GM19397 (cell line): ENCODE measurements around the gene KLC3.

ENCODE experiments used
- ATAC-seq: cut with Tn5 transposase; IDR thresholded peaks from one replicate; pipeline ENCODE4 v1.9.1; 2021; ENCODE audit warnings: mild to moderate bottlenecking, moderate library complexity; ENCODE audit not compliant: unreplicated experiment

The KLC3 gene

GRCh38 chr19:45347570-45348366, 7.2 kb downstream of the KLC3 start:
- ATAC-seq: no peak

- ATAC-seq: no peak
These were observed 8.0 kb downstream of the KLC3 start for GRCh38 chr19:45348367-45349125.

GRCh38 chr19:45349126-45349415, 8.5 kb downstream of the KLC3 start:
- no peak for ATAC-seq

- no peak for ATAC-seq
These were observed 8.9 kb downstream of the KLC3 start for GRCh38 chr19:45349430-45349941.

- ATAC-seq: no peak
These were observed 10.0 kb downstream of the KLC3 start for GRCh38 chr19:45350477-45351058.

- ATAC-seq: no peak
These were observed 10.9 kb downstream of the KLC3 start for GRCh38 chr19:45351401-45351952.

- ATAC-seq: no peak
These were observed 11.5 kb downstream of the KLC3 start for GRCh38 chr19:45352062-45352461.

GRCh38 chr19:45352471-45352870, 11.9 kb downstream of the KLC3 start:
- no peak for ATAC-seq

- no peak for ATAC-seq
These were observed 12.6 kb downstream of the KLC3 start for GRCh38 chr19:45352914-45353796.

GRCh38 chr19:45354241-45354842, 13.8 kb downstream of the KLC3 start:
- ATAC-seq: no peak

GRCh38 chr19:45355402-45355801, 14.9 kb downstream of the KLC3 start:
- ATAC-seq: no peak

- no peak for ATAC-seq
These were observed 15.4 kb downstream of the KLC3 start for GRCh38 chr19:45355910-45356309.

- no peak for ATAC-seq
These were observed 16.4 kb downstream of the KLC3 start for GRCh38 chr19:45356760-45357444.

- no peak for ATAC-seq
These were observed 16.9 kb downstream of the KLC3 start for GRCh38 chr19:45357445-45357783.

- ATAC-seq: no peak
These were observed 17.8 kb downstream of the KLC3 start for GRCh38 chr19:45358213-45358792.

GRCh38 chr19:45361608-45362007, 21.1 kb downstream of the KLC3 start:
- no peak for ATAC-seq

GRCh38 chr19:45362291-45362690, 21.7 kb downstream of the KLC3 start:
- ATAC-seq: no peak

- ATAC-seq: no peak
These were observed 23.4 kb downstream of the KLC3 start for GRCh38 chr19:45363861-45364459.

- no peak for ATAC-seq
These were observed 24.1 kb downstream of the KLC3 start for GRCh38 chr19:45364696-45365095.
